GM12878 (cell line): Measurements from ENCODE around the gene FOXP4. TPM values are rescaled to one million over a fixed set of nuclear protein-coding genes. Genes with fewer than 3 reads are reported as not detected.

Experiments
- ATAC-seq: fragments of 200-7000 bp; cut with Tn5 transposase; 3 replicates; pipeline ENCODE4 v1.9.1; 2020; ENCODE audit warnings: mild to moderate bottlenecking, moderate library complexity
- BruUV-seq: library from RNA; stranded (reverse); fragments of 400-500 nt; replicated peaks from 2 replicates; lab custom pipeline; 2021; lab: Mats Ljungman, UMichigan
- CTCF ChIA-PET: fragments of 300-600 bp; sonication (Branson Sonifier 250); formaldehyde crosslinking; extraction: SDS; loops from one replicate; lab custom pipeline; 2021; ENCODE audit warnings: inconsistent platforms; lab: Yijun Ruan, JAX
- POLR2A ChIA-PET: fragments of 350-600 bp; formaldehyde crosslinking; extraction: SDS; loops from one replicate; lab custom pipeline; 2021; ENCODE audit warnings: inconsistent platforms; lab: Charles Lee
- RAD21 ChIA-PET: fragments of 300-600 bp; sonication (Branson Sonifier 250); formaldehyde crosslinking; loops from one replicate; lab custom pipeline; 2023; ENCODE audit warnings: antibody characterized with exemption; ENCODE audit not compliant: unreplicated experiment; lab: Charles Lee
- SMC1A ChIA-PET: fragments of 300-600 bp; sonication (Branson Sonifier 250); formaldehyde crosslinking; loops from one replicate; lab custom pipeline; 2023; ENCODE audit not compliant: unreplicated experiment, uncharacterized antibody; lab: Charles Lee
- DNase-seq: peaks from one replicate; pipeline ENCODE4 v3.0.0-alpha.2; 2011; ENCODE audit warnings: low read depth, low spot score
- FAIRE-seq: peaks from 3 replicates; lab custom pipeline; 2011; peaks lifted over from hg19 to GRCh38; lab: Jason Lieb, UNC
- H2AFZ ChIP-seq: 2 replicates; pipeline ENCODE4 v1.6.0; 2011; ENCODE audit warnings: low read depth, low read length, control low read depth; ENCODE audit not compliant: control insufficient read depth
- H3K27ac ChIP-seq: 2 replicates; pipeline ENCODE4 v1.5.1; 2011; ENCODE audit warnings: control low read depth; ENCODE audit not compliant: control insufficient read depth, insufficient read depth
- H3K27me3 ChIP-seq, 2 experiments: replicated peaks in 1 of 2; 2 replicates each; pipeline versions ENCODE4 v1.6.0 to v1.6.1; 2011; ENCODE audit warnings: low read length in 1 of 2; ENCODE audit not compliant: control insufficient read depth in 2 of 2, insufficient read depth in 2 of 2
- H3K36me3 ChIP-seq, 2 experiments: 2 replicates each; pipeline ENCODE4 v1.5.1; 2011; ENCODE audit warnings: low read length in 1 of 2; ENCODE audit not compliant: control insufficient read depth in 2 of 2, insufficient read depth in 2 of 2
- H3K4me1 ChIP-seq: 2 replicates; pipeline ENCODE4 v1.6.1; 2011; ENCODE audit warnings: mild to moderate bottlenecking, low read length, moderate library complexity, mixed read lengths; ENCODE audit not compliant: control insufficient read depth, insufficient read depth
- H3K4me2 ChIP-seq: 2 replicates; pipeline ENCODE4 v1.6.0; 2011; ENCODE audit warnings: control low read depth; ENCODE audit not compliant: control insufficient read depth, insufficient read depth
- H3K4me3 ChIP-seq: fragments of 200-600 bp; sonication (generic); 2 replicates; pipeline ENCODE4 v1.5.1; 2016
- H3K79me2 ChIP-seq: 2 replicates; pipeline ENCODE4 v1.6.0; 2011; ENCODE audit warnings: low read length; ENCODE audit not compliant: control insufficient read depth, insufficient read depth
- H3K9ac ChIP-seq: 2 replicates; pipeline ENCODE4 v1.8.0; 2011; ENCODE audit warnings: low read length, control low read depth, mixed read lengths; ENCODE audit not compliant: control insufficient read depth, insufficient read depth
- H3K9me3 ChIP-seq: replicated peaks from 3 replicates; pipeline ENCODE4 v1.5.1; 2011; ENCODE audit warnings: mild to moderate bottlenecking, low read length; ENCODE audit not compliant: control insufficient read depth, insufficient read depth
- H4K20me1 ChIP-seq: 2 replicates; pipeline ENCODE4 v1.6.0; 2011; ENCODE audit not compliant: control insufficient read depth, insufficient read depth
- EED ChIP-seq: sonication (generic); IDR thresholded peaks from 2 replicates; pipeline ENCODE4 v1.6.1; 2016; ENCODE audit warnings: antibody characterized with exemption, low read depth
- HDGF ChIP-seq: fragments of 450-650 bp; IDR thresholded peaks from 2 replicates; pipeline ENCODE4 v1.6.1; 2016; ENCODE audit warnings: antibody characterized with exemption
- JUNB ChIP-seq: IDR thresholded peaks from 2 replicates; pipeline ENCODE4 v1.6.1; 2016; ENCODE audit warnings: antibody characterized with exemption, mild to moderate bottlenecking
- NFYA ChIP-seq: IDR thresholded peaks from 2 replicates; pipeline ENCODE4 v1.6.1; 2011; ENCODE audit warnings: low read depth, mild to moderate bottlenecking, low read length, improper control_type of control experiment, borderline replicate concordance
- RUNX3 ChIP-seq: IDR thresholded peaks from 2 replicates; pipeline ENCODE4 v1.6.1; 2012; ENCODE audit warnings: low read length, inconsistent platforms
- TCF12 ChIP-seq: IDR thresholded peaks from 2 replicates; pipeline ENCODE4 v1.6.1; 2011; ENCODE audit warnings: low read depth, mild to moderate bottlenecking, low read length
- ZNF622 ChIP-seq: fragments of 450-650 bp; IDR thresholded peaks from 2 replicates; pipeline ENCODE4 v1.6.1; 2017; ENCODE audit warnings: mild to moderate bottlenecking, inconsistent platforms
- WGBS: methylation state at CpG from one replicate; pipeline ENCODE4 v1.1.6; 2016; ENCODE audit warnings: low lambda C conversion rate; ENCODE audit not compliant: insufficient replicate concordance, insufficient coverage; ENCODE audit errors: missing lambda C conversion rate; 5-methylcytosine and 5-hydroxymethylcytosine counted together
- in situ Hi-C: fragments of 300-500 bp; cut with MboI; formaldehyde crosslinking; loops from 9 replicates; pipeline ENCODE4 v1.14.3; 2018; ENCODE audit warnings: mixed read lengths
- intact Hi-C: fragments of 100-400 bp; cut with micrococcal nuclease; formaldehyde crosslinking; loops from one replicate; pipeline ENCODE4 v1.14.2; 2022; ENCODE audit not compliant: unreplicated experiment
- polyA plus RNA-seq, 11 experiments: library from polyadenylated mRNA; depleted of rRNA in 4 of 11; unstranded in 6 of 11; stranded (reverse) in 5 of 11; fragments of >200 nt; fragmentation: Nextera tagmentation in 4 of 11; fragmentation: Illumina TruSeq in 1 of 11; extraction: Ambion mirVana in 4 of 11; extraction: Trizol in 1 of 11; gene quantifications; 1 replicate in 1 of 11; 2 replicates in 10 of 11; pipeline versions ENCODE4 v1.2.1 to v1.2.3, GENCODE V29; 2011 to 2016; ENCODE audit warnings: inconsistent platforms in 2 of 11, missing spikeins in 2 of 11, low read depth in 1 of 11
- total RNA-seq, 4 experiments: library from RNA; depleted of rRNA in 3 of 4; stranded (reverse); fragments of >200 nt in 3 of 4; fragmentation: Illumina TruSeq in 1 of 4; extraction: Trizol in 1 of 4; gene quantifications; 2 replicates each; pipeline versions ENCODE4 v1.2.1 to v1.2.3, GENCODE V29; 2013 to 2021
- TF ChIP-seq, protein P1 (sequence below): IDR thresholded peaks from 2 replicates; pipeline ENCODE4 v1.6.1; 2012; ENCODE audit warnings: improper control_type of control experiment, low read depth, low read length; ENCODE audit not compliant: insufficient replicate concordance
- TF ChIP-seq, protein P2 (sequence below): fragments of 450-650 bp; formaldehyde crosslinking; IDR thresholded peaks from 2 replicates; pipeline ENCODE4 v1.5.0; 2022; ENCODE audit warnings: mild to moderate bottlenecking, missing genetic modification characterization
- TF ChIP-seq, protein P3 (sequence below): fragments of 450-650 bp; IDR thresholded peaks from 2 replicates; pipeline ENCODE4 v1.6.1; 2018; ENCODE audit warnings: mild to moderate bottlenecking, low read depth, moderate library complexity; ENCODE audit not compliant: partially characterized antibody

The FOXP4 gene
- total and polyA plus RNA-seq, 10 of the 15 experiments (the other 5 are each of a cell fraction or from before 2014, with no cell fraction given), result 0.31 to 46.1 (median 2.3) TPM

DNA sequence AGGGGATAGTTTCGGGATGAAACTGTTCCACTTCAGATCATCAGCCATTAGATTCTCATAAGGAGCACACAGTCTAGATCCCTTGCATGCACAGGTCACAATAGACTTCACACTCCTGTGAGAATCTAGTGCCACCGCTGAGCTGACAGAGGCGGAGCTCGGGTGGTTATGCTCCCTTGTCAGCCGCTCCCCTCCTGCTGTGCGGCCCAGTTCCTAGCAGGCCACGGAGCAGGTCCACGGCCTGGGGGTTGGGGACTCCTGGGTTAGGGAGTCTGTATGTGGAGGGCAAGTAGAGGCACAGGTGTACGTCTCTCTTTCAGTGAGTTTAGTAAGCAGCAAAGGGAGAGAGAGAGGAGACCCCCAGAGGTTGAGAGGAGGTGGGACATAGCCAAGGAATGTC, 61.6 kb downstream of the FOXP4 start (continued):
- TF ChIP-seq, protein P1, sequence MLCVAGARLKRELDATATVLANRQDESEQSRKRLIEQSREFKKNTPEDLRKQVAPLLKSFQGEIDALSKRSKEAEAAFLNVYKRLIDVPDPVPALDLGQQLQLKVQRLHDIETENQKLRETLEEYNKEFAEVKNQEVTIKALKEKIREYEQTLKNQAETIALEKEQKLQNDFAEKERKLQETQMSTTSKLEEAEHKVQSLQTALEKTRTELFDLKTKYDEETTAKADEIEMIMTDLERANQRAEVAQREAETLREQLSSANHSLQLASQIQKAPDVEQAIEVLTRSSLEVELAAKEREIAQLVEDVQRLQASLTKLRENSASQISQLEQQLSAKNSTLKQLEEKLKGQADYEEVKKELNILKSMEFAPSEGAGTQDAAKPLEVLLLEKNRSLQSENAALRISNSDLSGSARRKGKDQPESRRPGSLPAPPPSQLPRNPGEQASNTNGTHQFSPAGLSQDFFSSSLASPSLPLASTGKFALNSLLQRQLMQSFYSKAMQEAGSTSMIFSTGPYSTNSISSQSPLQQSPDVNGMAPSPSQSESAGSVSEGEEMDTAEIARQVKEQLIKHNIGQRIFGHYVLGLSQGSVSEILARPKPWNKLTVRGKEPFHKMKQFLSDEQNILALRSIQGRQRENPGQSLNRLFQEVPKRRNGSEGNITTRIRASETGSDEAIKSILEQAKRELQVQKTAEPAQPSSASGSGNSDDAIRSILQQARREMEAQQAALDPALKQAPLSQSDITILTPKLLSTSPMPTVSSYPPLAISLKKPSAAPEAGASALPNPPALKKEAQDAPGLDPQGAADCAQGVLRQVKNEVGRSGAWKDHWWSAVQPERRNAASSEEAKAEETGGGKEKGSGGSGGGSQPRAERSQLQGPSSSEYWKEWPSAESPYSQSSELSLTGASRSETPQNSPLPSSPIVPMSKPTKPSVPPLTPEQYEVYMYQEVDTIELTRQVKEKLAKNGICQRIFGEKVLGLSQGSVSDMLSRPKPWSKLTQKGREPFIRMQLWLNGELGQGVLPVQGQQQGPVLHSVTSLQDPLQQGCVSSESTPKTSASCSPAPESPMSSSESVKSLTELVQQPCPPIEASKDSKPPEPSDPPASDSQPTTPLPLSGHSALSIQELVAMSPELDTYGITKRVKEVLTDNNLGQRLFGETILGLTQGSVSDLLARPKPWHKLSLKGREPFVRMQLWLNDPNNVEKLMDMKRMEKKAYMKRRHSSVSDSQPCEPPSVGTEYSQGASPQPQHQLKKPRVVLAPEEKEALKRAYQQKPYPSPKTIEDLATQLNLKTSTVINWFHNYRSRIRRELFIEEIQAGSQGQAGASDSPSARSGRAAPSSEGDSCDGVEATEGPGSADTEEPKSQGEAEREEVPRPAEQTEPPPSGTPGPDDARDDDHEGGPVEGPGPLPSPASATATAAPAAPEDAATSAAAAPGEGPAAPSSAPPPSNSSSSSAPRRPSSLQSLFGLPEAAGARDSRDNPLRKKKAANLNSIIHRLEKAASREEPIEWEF, result no peak

DNA sequence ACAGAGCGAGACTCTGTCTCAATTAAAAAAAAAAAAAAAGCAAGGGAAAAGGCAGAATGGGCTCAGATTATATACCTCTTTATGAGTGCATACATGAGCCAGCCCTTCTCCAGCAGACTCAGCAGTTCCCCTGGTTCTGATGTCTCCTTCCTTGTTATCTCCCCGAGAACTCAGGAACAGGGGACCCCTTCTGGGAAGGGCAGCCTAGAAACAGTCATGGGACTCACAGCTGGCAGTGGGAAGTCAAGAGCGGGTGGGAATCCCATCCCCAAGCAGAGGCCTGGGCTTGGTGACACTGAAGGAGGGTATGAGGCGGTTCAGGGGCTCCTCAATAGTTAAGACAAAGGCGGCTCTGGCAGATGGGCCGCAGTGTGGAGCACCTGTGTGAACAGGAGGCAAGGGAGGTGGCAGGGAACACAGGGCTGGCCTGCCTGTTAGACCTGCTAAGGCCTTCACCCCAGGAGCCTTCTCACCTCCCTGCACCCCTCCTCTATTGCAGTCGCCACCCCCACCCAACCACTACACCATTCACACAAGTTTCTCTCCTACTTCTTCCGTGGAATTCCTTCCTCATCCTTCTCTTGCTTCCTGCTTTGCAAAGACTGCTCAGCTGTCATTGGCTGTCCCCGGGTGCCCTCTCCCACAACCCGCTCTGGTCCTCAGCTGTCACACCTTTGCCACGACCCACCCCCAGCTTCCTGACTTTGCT, 62.4 kb downstream of the FOXP4 start:
- no peaks in the 10 kb centered on the region for H4K20me1 ChIP-seq
- H3K27ac ChIP-seq, result no peak overlapping the region
- WGBS, result 42% methylated on average over 10 of the region's 11 CpGs
- intact Hi-C loops (loop anchor here (10.0 kb wide), 1 partner anchor 436 kb away; no protein-coding TSS in a partner anchor), in situ Hi-C loops (loop anchor here (10.0 kb wide), 2 partner anchors 76 to 436 kb away; no protein-coding TSS in a partner anchor)
- DNase-seq (no peak), FAIRE-seq (no peak), ATAC-seq (no peak)
- no peak overlapping the region for H3K4me3 ChIP-seq
- CTCF ChIA-PET, result no interaction called here
- no peaks in the 10 kb centered on the region for H3K9me3 ChIP-seq
- no TSS peak for BruUV-seq
- no peaks in the 10 kb centered on the region for H3K36me3 ChIP-seq
- RAD21 ChIA-PET, result no interaction called here
- no peaks in the 10 kb centered on the region; a peak in 1 of 4 replicates for H3K27me3 ChIP-seq
- H3K9ac ChIP-seq, result no peak overlapping the region
- POLR2A ChIA-PET, result interaction anchor here (0.6 kb wide), 1 partner anchor 288 kb away, joined by 3 read pairs; no protein-coding TSS in a partner anchor
- SMC1A ChIA-PET, result interaction anchor here (0.6 kb wide), 1 partner anchor 189 kb away, joined by 3 read pairs; no protein-coding TSS in a partner anchor
- no peak overlapping the region for H3K4me2 ChIP-seq
- H3K79me2 ChIP-seq, result no peaks in the 10 kb centered on the region
- no peaks in the 10 kb centered on the region for H3K4me1 ChIP-seq
- H2AFZ ChIP-seq, result no peak overlapping the region
- no peak for TF ChIP-seq JUNB
- TF ChIP-seq HDGF, result no peak
- no peak for TF ChIP-seq TCF12
- no peak for TF ChIP-seq RUNX3
- no peak for TF ChIP-seq NFYA
- TF ChIP-seq, protein P2, sequence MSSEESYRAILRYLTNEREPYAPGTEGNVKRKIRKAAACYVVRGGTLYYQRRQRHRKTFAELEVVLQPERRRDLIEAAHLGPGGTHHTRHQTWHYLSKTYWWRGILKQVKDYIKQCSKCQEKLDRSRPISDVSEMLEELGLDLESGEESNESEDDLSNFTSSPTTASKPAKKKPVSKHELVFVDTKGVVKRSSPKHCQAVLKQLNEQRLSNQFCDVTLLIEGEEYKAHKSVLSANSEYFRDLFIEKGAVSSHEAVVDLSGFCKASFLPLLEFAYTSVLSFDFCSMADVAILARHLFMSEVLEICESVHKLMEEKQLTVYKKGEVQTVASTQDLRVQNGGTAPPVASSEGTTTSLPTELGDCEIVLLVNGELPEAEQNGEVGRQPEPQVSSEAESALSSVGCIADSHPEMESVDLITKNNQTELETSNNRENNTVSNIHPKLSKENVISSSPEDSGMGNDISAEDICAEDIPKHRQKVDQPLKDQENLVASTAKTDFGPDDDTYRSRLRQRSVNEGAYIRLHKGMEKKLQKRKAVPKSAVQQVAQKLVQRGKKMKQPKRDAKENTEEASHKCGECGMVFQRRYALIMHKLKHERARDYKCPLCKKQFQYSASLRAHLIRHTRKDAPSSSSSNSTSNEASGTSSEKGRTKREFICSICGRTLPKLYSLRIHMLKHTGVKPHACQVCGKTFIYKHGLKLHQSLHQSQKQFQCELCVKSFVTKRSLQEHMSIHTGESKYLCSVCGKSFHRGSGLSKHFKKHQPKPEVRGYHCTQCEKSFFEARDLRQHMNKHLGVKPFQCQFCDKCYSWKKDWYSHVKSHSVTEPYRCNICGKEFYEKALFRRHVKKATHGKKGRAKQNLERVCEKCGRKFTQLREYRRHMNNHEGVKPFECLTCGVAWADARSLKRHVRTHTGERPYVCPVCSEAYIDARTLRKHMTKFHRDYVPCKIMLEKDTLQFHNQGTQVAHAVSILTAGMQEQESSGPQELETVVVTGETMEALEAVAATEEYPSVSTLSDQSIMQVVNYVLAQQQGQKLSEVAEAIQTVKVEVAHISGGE (CRISPR knock-in tag), result no peak
- no peak for TF ChIP-seq ZNF622
- TF ChIP-seq, protein P3, sequence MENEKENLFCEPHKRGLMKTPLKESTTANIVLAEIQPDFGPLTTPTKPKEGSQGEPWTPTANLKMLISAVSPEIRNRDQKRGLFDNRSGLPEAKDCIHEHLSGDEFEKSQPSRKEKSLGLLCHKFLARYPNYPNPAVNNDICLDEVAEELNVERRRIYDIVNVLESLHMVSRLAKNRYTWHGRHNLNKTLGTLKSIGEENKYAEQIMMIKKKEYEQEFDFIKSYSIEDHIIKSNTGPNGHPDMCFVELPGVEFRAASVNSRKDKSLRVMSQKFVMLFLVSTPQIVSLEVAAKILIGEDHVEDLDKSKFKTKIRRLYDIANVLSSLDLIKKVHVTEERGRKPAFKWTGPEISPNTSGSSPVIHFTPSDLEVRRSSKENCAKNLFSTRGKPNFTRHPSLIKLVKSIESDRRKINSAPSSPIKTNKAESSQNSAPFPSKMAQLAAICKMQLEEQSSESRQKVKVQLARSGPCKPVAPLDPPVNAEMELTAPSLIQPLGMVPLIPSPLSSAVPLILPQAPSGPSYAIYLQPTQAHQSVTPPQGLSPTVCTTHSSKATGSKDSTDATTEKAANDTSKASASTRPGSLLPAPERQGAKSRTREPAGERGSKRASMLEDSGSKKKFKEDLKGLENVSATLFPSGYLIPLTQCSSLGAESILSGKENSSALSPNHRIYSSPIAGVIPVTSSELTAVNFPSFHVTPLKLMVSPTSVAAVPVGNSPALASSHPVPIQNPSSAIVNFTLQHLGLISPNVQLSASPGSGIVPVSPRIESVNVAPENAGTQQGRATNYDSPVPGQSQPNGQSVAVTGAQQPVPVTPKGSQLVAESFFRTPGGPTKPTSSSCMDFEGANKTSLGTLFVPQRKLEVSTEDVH, result no peak
- no peak for TF ChIP-seq EED
